Measurements from ENCODE around the gene NCOA6.
A peak's percentile ranks its signal among the peaks of the same experiment; 100 is the strongest.
"Not testable (repeated sequence)": the region's sequence is repeated elsewhere in the genome, so short reads cannot be mapped to it uniquely, and the experiment has no call there.

Gene NCOA6

DNA sequence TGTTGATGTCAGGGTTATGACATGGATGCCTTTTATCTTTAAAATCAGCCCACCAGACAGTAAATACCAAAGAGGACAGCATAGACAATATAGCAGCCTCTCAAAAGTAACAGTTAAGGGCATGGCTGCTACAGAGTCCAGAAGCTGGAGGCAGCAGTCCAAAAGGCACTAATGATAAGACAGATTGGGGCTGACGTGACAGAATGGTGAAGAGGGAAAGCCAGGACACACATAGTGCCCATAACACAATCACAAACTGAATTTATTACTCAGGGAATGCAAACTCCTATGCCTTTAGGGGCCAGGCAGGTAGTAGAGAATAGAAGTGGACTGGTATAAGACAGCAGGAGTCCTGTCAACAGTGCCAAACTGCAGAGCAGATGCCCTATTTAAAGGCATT lies 80.6 kb downstream of the NCOA6 start:
- intact Hi-C loops (cut with DNase I) = no loop called here

GRCh38 chr20:34744340-34744739 lies 81.1 kb downstream of the NCOA6 start:
- intact Hi-C loops (cut with DNase I) = no loop called here
- no peak for DNase-seq

More for the DNA sequence above, 80.6 kb downstream of the NCOA6 start:
- no peak for DNase-seq

DNA sequence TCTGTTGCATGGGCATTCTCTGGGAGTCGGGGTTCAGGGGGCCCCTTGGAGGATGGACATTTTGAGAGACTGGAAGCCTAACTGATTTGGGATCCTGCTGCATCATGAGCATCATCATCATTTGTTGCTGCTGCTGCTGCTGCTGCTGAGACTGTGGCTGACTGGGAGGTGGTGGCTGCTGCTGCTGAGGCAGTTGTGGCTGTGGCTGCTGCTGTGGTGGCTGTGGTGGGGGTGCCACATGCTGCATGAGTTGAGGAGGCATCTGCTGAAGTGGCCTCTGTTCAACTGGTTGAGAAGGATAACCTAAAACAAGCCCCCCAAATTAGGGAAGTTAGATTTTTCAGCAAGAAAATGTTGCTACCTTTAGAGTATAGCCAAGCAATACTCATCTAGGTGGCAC lies 82.4 kb downstream of the NCOA6 start:
- no peak for DNase-seq
- intact Hi-C loops (cut with DNase I) = no loop called here

DNA sequence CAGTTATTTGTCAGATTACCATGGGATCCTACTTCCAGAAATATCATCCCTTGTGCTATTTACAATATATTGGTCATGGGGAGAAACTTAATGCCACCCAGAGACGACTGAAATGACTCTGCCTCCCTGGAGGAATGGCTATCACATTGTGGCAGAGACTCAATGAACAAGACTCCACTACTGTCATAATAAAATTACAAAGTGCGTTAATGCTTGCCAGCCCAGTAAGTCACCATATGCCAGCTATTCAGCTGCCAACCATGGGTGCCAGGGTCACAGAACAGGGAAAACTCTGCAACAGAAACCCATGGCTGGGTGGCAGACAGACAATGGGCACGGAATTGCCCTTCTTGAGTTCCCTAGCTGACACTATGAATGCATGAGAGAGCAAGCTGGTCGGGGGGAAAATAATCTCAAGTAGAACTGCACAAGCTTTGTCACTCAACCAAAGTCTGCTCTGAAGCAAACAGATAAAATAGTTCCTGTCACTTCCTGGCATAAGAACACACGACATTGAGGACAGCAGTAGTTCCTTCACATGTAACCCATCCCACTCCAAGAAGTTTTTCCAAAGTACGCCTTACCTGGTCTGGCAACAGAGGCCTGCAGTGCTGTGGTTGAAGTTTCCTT lies 89.2 kb downstream of the NCOA6 start:
- no peak for DNase-seq
- intact Hi-C loops (cut with DNase I) = no loop called here

- intact Hi-C loops (cut with DNase I) = no loop called here
Observed at GRCh38 chr20:34732523-34732922, 92.9 kb downstream of the NCOA6 start.

DNA sequence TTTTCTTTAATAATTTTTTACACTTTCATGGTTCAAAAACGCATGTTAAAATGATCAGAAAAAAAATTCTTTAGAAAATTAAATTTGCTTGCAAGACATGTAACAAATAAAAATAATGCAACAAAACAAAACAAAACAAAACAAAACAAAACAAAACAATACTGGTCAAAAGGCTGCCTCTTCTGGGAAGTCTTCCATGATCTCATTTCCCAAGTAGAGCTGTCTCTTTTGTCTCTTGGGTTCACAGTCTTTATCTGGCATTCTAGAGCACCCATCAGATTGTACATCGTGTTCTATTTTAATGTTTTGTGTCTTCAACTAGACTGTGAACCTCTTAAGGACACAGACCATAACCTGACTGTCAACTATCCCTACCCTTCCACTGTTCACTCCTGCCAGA lies 96.0 kb downstream of the NCOA6 start:
- DNase-seq = no peak

More at GRCh38 chr20:34732523-34732922, 92.9 kb downstream of the NCOA6 start:
- no peak for DNase-seq

GRCh38 chr20:34724172-34724571 lies 101.3 kb downstream of the NCOA6 start:
- intact Hi-C loops (cut with DNase I) = no loop called here
- peak in 1 of 42 donors; percentile 16 for DNase-seq

More for the DNA sequence above, 96.0 kb downstream of the NCOA6 start:
- intact Hi-C loops (cut with DNase I) = no loop called here

DNA sequence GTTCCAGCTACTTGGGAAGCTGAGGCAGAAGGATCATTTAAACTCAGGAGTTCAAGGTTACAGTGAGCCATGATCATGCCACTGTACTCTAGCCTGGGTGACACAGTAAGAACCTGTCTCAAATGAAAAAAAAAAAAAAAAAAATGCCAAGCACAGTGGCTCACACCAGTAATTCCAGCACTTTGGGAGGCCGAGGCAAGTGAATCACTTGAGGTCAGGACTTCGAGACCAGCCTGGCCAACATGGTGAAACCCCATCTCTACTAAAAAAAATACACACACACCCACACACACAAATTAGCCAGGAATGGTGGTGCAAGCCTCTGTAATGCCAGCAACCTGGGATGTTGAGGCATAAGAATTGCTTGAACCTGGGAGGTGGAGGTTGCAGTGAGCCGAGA lies 102.9 kb downstream of the NCOA6 start:
- DNase-seq; intact Hi-C loops (cut with DNase I): not testable (repeated sequence)

- DNase-seq = peak in 5 of 42 donors; percentile 13 to 56 (median 40)
- intact Hi-C loops (cut with DNase I) = no loop called here
Observed at GRCh38 chr20:34720266-34720665, 105.2 kb downstream of the NCOA6 start.

DNA sequence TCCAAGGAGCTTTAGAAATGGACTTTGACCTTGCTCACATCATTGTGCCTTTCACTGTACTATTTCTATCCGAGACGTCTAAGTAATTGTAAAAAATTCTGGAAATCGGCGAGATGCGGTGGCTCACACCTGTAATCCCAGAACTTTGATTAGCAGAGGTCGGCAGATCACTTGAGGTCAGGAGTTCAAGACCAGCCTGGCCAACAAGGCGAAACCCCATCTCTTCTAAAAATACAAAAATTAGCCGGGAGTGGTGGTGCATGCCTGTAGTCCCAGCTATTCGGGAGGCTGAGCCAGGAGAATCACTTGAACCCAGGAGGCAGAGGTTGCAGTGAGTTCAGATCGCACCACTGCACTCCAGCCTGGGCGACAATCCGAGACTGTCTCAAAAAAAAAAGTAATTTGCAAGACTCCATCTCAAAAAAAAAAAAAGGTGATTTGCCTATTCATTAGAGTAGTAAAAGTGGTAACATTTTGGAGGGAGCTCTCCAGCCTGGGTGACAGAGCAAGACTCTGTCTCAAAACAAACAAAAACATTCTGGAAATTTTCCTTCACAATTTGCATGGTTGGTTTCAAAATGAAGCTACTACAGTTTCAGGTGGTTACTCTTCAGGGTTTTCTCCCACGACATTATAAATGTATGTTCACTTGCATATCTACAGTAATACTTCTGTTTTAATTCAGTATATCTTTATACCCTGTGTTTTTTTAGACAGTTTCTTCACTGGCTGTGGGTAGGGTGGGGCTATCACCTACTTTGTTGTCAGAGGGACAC lies 106.0 kb downstream of the NCOA6 start:
- intact Hi-C loops (cut with DNase I); DNase-seq: not testable (repeated sequence)

DNA sequence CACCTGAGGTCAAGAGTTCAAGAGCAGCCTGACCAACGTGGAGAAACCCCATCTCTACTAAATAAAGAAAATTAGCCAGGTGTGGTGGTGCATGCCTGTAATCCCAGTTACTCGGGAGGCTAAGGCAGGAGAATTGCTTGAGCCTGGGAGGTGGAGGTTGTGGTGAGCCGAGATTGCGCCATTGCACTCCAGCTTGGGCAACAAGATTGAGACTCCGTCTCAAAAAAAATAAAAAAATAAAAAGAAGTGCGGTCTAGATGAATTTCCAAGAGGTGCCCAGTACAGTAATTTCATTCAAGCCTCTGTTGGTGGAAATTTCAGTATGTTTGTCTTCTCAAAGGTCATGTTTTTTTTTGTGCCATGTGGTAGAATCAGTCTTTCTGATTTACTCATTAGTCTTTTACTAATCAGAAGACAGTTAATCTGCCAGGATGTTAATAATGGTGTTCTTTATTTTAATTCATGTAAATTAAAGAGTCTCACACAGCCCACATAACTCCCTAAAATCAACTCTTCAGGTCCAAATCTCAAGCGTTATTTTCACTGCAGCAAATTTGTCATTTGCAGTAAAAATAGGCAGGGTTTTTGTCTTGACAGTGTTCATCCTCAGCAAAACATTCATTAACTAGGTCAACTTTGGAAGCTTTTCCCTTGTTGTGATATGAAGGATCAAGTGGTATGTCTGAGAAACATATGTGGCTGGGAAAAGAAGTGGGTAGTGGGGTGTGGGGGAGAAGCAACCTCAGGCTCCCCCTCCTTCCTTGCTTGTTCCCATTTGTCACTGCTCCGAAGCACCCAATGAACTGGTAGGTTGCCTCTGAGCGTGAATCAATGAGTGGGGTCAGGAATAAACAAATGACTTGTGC lies 108.0 kb downstream of the NCOA6 start:
- intact Hi-C loops (cut with DNase I) = no loop called here
- DNase-seq = peak in 13 of 42 donors; percentile 26 to 80 (median 41)

GRCh38 chr20:34716921-34717229 lies 108.6 kb downstream of the NCOA6 start:
- intact Hi-C loops (cut with DNase I) = no loop called here
- no peak for DNase-seq

DNA sequence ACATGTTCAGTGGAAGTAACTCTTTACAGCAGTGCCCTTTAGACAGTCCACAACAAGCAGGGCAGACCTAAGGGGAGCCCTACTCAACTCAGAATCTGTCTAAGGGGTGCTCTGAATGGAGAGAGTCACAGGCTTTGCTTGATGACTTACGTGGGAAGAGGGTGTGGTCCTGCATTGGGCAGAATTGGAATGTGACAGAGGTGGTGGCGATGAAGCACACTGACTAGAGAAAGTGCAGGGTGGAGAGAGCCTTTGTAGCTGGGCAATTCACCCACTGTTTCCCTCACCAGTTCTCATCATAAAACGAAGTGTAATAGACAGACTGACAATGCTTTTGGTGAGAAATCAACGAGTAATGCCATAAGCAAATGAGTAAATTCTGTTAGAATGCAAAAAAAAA lies 110.1 kb downstream of the NCOA6 start:
- no peak for DNase-seq
- intact Hi-C loops (cut with DNase I) = no loop called here

DNA sequence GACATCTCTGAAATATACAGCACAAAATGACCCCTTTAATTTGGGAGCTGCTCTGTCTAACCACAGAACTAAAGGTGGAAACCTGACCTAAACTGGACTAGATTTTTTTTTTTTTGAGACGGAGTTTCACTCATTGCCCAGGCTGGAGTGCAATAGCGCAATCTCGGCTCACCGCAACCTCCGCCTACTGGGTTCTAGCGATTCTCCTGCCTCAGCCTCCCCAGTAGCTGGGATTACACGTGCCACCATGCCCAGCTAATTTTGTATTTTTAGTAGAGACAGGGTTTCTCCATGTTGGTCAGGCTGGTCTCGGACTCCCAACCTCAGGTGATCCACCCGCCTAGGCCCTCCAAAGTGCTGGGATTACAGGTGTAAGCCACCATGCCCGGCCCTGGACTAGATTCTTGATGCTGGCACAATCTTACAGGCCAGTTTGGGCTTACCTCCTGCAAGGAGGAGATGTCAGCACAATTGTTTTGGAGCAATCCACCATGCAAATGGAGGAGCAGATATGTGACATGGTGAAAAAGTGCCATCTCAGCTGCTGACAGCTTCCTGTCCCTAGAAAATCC lies 111.4 kb downstream of the NCOA6 start:
- intact Hi-C loops (cut with DNase I); DNase-seq: not testable (repeated sequence)

- peak in 1 of 42 donors; percentile 51 for DNase-seq
- intact Hi-C loops (cut with DNase I) = no loop called here
Observed at GRCh38 chr20:34713194-34713943, 112.1 kb downstream of the NCOA6 start.

DNA sequence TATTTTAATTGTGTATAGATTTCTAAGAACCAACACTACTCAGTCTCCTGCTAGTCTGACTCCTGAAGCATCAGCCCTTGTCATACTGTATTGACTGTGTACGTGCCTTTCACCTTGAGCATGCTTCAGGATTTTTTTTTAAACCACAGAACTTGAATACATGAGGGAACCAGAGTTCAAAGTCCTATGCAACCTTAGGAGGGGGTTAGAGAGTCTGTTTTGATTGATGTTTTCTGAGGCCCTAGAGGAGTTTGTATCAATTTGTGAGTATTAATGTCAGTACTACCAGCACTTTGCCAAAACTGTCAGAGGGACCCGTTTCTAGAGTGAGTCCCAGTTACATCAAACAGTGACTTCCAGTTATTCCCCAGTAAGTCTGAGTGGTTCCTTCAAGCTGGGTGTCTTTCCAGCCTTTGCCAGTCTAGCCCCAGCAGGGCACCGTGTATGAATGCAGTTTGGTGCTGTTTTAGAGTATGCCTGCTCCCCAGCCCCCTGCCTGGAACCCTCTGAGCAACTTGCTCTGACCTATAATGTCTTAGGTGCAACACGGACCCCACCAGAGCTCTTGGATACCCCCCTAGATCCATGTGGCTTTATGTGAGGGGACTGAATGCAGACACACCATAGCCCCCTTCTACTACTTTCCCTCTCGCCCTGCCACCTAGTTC lies 112.8 kb downstream of the NCOA6 start:
- intact Hi-C loops (cut with DNase I) = no loop called here

DNA sequence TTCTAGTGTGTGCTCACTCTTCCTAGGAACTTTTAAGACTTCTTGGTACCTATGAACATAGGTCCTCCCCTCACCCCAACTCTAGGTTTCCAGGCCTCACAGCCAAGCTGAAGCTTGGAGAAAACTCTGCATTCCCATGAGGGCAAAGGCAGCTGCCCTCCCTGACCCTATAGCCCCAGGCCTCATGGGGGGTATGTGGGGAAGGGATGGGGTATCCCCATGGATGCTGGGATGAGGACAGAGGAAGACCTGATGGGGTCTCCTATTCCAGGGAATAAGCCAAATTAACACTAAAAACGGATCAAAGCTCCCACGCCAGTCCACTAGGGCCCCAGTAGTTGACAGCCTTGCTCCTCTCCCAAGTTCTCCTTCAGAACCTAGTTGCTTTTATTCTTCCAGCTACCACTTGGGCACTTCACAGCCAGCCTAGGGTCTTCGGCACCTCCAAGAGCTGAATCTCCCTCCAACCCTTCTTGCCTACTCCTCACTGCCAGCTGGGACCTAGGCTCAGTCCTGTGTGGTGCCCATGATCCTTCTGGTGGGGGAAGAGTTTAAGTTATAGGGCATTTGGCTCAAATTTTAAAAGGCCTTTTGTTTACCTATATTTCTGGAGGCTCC lies 113.5 kb downstream of the NCOA6 start:
- intact Hi-C loops (cut with DNase I) = no loop called here
- DNase-seq = no peak

More for the DNA sequence above, 112.8 kb downstream of the NCOA6 start:
- no peak for DNase-seq
